Skeletal muscle satellite cell (primary cell): Measurements from ENCODE around the gene AMBN.
"Not testable (repeated sequence)": the region's sequence is repeated elsewhere in the genome, so short reads cannot be mapped to it uniquely, and the experiment has no call there.

Experiments
- H3K27me3 ChIP-seq: 2 replicates; pipeline ENCODE4 v1.7.0; 2013; ENCODE audit warnings: low read length; ENCODE audit not compliant: control insufficient read depth, insufficient read depth
- H3K36me3 ChIP-seq: 2 replicates; pipeline ENCODE4 v1.7.0; 2013; ENCODE audit warnings: mild to moderate bottlenecking, control low read depth, low read length; ENCODE audit not compliant: insufficient read depth
- H3K4me1 ChIP-seq: 2 replicates; pipeline ENCODE4 v1.7.0; 2013; ENCODE audit warnings: low read length; ENCODE audit not compliant: control insufficient read depth, insufficient read depth
- H3K4me2 ChIP-seq: 2 replicates; pipeline ENCODE4 v1.7.0; 2013; ENCODE audit warnings: mild to moderate bottlenecking, low read length
- H3K4me3 ChIP-seq: 2 replicates; pipeline ENCODE4 v1.7.0; 2013; ENCODE audit warnings: low read length
- H3K9ac ChIP-seq: 2 replicates; pipeline ENCODE4 v1.7.0; 2013; ENCODE audit warnings: mild to moderate bottlenecking, low read depth, low read length, moderate library complexity
- H3K9me3 ChIP-seq: replicated peaks from 2 replicates; pipeline ENCODE4 v1.7.0; 2013; ENCODE audit warnings: mild to moderate bottlenecking, control low read depth, low read length

Gene AMBN

GRCh38 chr4:70634482-70634881 is 42.4 kb downstream of the AMBN start:
- Histone ChIP-seq H3K4me1 (peaks cover 11% of the 10 kb centered on the region), H3K9ac (no peak overlapping the region), H3K36me3 (no peaks in the 10 kb centered on the region)

DNA sequence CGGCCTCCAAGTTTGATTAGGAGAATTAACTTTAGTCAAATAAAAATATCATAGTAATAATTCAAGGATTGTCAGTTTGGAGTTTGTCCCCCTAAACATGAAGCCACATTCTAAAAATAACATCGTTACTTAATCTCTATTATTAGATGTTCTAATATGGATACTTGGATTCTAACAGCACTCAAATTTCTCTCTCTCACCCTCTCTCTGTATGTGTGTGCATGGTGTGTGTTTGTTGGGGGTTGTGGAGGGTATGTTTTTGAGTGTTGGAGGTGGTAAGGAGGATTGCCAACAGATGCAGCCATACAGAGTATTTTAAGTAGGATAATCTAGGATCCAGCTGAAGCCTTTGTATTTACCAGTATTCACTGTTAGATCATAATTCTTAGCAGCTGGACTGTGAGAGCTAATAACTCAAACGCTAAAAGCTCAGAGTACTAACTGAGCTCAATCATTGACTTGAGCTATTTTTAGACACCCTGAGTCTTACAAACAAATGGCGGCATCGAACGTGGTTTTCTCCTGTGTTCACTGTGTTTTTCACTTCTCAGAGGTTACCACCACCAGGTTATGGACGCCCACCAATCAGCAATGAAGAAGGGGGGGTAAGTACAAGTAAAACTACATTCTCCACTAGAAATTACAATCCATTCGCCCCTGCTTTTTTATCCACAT is 45.3 kb downstream of the AMBN start:
- peaks cover 2% of the 10 kb centered on the region for H3K4me1 ChIP-seq
- no peaks in the 10 kb centered on the region for H3K9me3 ChIP-seq
- no peaks in the 10 kb centered on the region for H3K36me3 ChIP-seq
- no peak overlapping the region for H3K4me3 ChIP-seq
- no peak overlapping the region for H3K9ac ChIP-seq
- H3K27me3 ChIP-seq = peaks cover 4% of the 10 kb centered on the region
- H3K4me2 ChIP-seq = no peak overlapping the region

More at GRCh38 chr4:70634482-70634881, 42.4 kb downstream of the AMBN start:
- Histone ChIP-seq H3K4me3 (no peak overlapping the region), H3K4me2 (no peak overlapping the region), H3K9me3 (no peaks in the 10 kb centered on the region), H3K27me3 (no peaks in the 10 kb centered on the region)

DNA sequence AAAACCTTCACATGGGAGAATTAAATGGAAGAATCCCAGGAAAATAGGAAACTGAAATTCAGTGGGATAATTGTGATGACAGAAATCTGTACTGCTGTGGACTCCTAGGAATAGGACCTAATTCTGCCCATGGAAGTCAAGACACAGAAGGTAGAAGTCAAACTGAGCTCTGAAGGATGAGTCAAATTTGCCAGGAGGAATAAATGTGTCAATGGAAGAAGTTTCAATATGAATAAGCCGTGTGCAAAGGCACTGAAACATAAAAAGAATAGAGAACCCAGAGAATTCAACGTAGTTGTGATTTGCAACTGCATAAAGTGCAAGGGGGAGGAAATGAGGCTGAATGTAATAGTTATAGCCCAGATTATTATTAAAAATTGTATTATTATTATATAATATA is 48.1 kb downstream of the AMBN start:
- H3K4me2 ChIP-seq = no peak overlapping the region

GRCh38 chr4:70650741-70651140 is 58.7 kb downstream of the AMBN start:
- not testable (repeated sequence) for H3K9ac ChIP-seq, H3K9me3 ChIP-seq, H3K4me3 ChIP-seq, H3K4me2 ChIP-seq, H3K4me1 ChIP-seq, H3K27me3 ChIP-seq, H3K36me3 ChIP-seq

More for the DNA sequence above, 48.1 kb downstream of the AMBN start:
- H3K27me3 ChIP-seq = peaks cover 6% of the 10 kb centered on the region
- H3K9ac ChIP-seq = no peak overlapping the region
- no peak overlapping the region for H3K4me3 ChIP-seq
- H3K4me1 ChIP-seq = no peaks in the 10 kb centered on the region
- no peaks in the 10 kb centered on the region for H3K9me3 ChIP-seq
- no peaks in the 10 kb centered on the region for H3K36me3 ChIP-seq

- Histone ChIP-seq H3K9me3 (no peaks in the 10 kb centered on the region), H3K27me3 (peaks cover 4% of the 10 kb centered on the region), H3K4me2 (peak overlapping the region; percentile 75), H3K36me3 (no peaks in the 10 kb centered on the region), H3K4me3 (peak overlapping the region; percentile 42), H3K4me1 (no peaks in the 10 kb centered on the region), H3K9ac (peak overlapping the region; percentile 35)
These were observed 59.9 kb downstream of the AMBN start for GRCh38 chr4:70651864-70652506.

DNA sequence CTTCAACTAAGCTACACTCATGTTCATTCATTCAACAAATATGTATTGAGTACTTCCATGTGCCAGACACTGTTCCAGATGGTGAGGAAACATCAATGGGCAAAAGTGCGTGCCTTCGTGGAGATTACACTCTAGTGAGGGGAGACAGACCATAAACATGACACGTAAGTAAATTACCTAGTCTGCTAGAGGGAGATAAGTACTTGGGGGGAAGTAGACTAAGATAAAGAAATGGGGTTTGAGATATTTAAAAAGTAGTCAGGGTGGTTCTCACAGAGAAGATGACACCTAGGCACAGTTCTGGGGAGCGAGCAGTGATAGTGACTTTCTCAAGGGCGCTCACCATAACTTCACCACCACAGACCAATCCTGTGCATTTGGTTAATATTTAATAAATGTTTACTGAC is 62.6 kb downstream of the AMBN start:
- Histone ChIP-seq H3K4me3 (no peak overlapping the region), H3K4me1 (no peaks in the 10 kb centered on the region), H3K9me3 (no peaks in the 10 kb centered on the region), H3K4me2 (no peak overlapping the region), H3K27me3 (no peaks in the 10 kb centered on the region), H3K9ac (no peak overlapping the region), H3K36me3 (no peaks in the 10 kb centered on the region)
